HG03175 (cell line): Measurements from ENCODE around the gene RAET1E.
"Not testable (repeated sequence)": the region's sequence is repeated elsewhere in the genome, so short reads cannot be mapped to it uniquely, and the experiment has no call there.

ENCODE experiments used
- ATAC-seq: cut with Tn5 transposase; IDR thresholded peaks from one replicate; pipeline ENCODE4 v1.9.1; 2021; ENCODE audit warnings: mild to moderate bottlenecking, moderate library complexity; ENCODE audit not compliant: unreplicated experiment

Gene RAET1E

GRCh38 chr6:149863698-149864577, 34.0 kb downstream of the RAET1E start, which contains the start of gene LRP11:
TSS of gene LRP11 (minus strand) at chr6:149864359. CDS start at chr6:149864020, 339 bp downstream.
- peak; percentile 85 for ATAC-seq

- ATAC-seq: peak; percentile 25
These were observed 34.8 kb downstream of the RAET1E start for GRCh38 chr6:149862922-149863697.

- ATAC-seq: not testable (repeated sequence)
These were observed 35.5 kb downstream of the RAET1E start for GRCh38 chr6:149862424-149862738.

DNA sequence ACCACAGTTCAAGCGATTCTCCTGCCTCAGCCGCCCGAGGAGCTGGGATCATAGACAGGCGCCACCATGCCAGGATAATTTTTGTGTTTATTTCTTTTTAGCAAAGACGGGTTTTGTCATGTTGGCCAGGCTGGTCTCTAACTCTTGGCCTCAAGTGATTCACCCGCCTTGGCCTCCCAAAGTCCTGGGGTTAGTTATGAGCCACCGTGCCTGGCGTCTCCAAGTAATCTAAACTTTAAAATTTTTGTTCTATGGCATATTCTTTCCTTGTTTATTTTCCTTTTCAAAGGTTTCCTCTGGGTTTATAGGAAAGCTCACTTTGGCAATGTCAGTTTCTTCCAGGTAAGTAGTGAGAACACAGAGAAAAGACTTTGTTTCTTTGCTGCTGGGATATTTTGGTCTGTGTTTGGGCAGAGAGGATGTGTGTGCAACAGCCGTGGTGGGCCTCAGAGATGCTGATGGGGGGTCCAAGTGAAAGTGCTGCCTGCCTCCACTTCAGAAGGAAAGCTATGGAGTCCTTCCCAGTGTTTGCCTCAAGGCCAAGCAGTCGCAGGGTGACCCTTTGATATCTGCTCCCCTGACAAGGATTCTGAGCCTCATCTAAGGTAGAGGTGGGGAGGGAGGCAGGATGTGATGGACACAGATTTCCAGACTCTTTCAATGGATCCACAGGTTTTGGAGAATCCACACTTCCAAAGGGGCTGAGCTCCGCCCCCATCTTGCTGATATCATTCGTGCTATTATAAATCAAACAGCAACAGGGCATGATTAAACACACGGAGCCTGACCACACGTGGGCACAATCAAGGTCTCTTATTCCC, 36.1 kb downstream of the RAET1E start:
- no peak for ATAC-seq

DNA sequence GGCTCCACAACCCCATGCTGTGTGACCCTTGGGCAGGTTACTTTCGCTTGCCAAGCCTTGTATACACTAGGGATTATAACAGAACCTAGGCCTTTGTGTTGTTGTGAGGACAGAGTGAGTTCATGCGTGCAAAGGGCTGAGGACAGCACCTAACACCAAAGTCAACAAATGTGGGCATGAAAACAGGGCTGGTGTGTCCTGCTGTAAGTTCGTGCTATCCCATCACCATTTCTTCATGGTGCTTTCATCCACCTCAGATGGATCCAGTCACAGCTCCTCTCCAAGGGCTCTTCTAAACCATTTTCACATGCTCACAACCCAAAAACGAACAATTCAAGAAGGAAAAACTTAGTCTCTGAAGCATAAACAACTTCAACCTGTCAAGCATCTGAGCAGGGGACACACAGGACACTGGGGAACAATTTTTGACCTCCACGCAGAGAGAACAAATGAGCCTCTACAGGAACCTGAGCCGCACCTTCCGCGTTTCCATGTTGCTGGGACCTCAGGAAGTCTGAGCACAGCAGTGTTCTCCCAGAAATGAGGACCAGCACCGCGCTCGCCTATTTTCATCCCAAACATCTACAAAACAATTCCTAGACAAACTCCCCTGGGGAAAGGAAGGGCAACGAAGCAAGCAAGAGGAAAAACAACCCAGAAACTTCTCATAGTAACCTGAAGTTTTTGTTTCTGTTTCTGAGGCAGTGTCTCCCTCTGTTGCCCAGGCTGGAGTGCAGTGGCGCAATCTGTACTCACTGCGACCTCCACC, 36.9 kb downstream of the RAET1E start:
- ATAC-seq: no peak

- no peak for ATAC-seq
These were observed 37.4 kb downstream of the RAET1E start for GRCh38 chr6:149860513-149860833.

GRCh38 chr6:149859938-149860337, 38.0 kb downstream of the RAET1E start:
- ATAC-seq: no peak

DNA sequence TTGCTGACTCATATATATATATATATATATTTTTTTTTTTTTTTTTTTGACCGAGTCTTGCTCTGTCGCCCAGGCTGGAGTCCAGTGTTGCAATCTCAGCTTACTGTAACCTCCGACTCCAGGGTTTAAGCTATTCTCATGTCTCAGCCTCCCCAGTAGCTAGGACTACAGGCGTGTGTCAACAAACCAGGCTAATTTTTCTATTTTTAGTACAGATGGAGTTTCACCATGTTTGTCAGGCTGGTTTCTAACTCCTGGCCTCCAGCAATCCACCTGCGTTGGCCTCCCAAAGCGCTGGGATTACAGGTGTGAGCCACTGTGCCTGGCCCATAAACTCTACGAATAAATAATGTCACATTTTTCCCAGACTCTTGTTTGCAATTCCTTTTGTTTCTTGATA, 38.5 kb downstream of the RAET1E start:
- no peak for ATAC-seq

- ATAC-seq: no peak
These were observed 40.4 kb downstream of the RAET1E start for GRCh38 chr6:149857541-149857940.

- no peak for ATAC-seq
These were observed 41.5 kb downstream of the RAET1E start for GRCh38 chr6:149856256-149856994.

DNA sequence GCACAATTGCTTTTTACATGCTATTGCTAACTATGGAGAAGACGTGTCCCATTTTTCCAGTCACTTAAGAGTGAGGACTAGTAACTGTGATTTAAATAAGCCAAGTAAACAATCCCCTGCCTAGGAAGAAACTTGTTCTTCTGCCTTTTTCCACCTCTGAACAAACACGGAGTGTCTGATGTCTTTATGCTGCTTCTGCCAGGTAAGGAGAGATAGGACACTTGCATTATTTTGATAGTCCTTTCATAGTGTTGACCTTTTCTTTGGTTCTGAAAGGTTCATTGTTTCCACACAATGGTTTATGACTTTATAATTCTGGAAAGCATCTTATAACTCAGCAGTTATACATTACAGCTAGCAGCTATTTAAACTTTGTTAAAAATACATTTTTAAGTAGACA, 42.2 kb downstream of the RAET1E start:
- ATAC-seq: no peak

GRCh38 chr6:149855040-149855654, 42.8 kb downstream of the RAET1E start:
- no peak for ATAC-seq

- no peak for ATAC-seq
These were observed 43.4 kb downstream of the RAET1E start for GRCh38 chr6:149854532-149854931.

GRCh38 chr6:149854017-149854416, 43.9 kb downstream of the RAET1E start:
- not testable (repeated sequence) for ATAC-seq

DNA sequence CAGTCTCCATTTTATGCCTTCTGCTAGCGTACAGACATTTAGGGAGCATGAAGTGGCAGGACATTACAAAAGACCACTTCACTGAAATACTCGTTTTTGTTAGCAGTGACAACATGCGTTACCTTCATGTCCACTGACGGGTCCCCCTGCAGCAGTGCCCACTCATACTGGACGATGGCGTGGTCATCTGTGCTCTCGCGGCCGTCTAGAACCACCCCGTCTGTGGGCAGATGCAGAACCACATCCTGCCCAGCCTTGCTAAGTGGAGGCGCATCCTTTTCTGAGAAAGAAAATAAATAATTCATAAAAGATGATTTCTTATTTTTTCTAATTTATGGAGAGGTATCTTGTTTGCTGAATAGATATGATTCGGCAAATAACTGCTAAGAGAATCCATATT, 45.0 kb downstream of the RAET1E start:
- ATAC-seq: no peak

DNA sequence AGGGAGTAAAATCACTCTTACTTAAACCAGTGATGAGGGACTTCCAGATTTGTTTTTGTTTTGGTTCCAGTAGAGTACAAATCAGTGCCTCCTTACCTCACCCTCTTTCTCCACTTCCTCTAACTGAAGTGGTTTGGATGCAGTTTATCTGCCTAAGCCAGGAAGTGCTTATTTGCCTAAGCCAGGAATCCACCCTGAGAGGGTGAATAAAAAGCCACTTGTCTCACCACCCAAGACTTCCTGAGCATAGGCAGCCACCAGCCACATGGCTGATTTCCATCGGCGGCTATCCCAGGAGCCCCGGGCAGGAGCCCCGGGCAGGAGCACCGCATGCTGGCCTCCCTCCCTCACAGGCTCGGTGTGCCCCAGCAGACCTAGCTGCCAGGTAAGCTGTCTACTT, 45.7 kb downstream of the RAET1E start:
- no peak for ATAC-seq

GRCh38 chr6:149851461-149852110, 46.3 kb downstream of the RAET1E start:
- ATAC-seq: no peak

DNA sequence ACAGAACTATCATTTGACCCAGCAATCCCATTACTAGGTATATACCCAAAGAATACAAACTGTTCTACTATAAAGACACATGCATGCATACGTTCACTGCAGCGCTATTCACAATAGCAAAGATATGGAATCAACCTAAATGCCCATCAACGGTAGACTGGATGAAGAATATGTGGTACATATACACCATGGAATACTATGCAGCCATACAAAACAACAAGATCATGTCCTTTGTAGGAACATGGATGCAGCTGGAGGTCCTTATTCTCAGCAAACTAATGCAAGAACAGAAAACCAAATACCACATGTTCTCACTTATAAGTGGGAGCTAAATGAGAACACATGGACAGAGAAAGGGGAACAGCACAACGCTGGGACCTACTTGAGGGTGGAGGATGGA, 49.6 kb downstream of the RAET1E start:
- not testable (repeated sequence) for ATAC-seq
